GM04503 (cell line): ENCODE data around the gene CPT1C.
"Not testable (repeated sequence)": the region's sequence is repeated elsewhere in the genome, so short reads cannot be mapped to it uniquely, and the experiment has no call there.

Experiments
- DNase-seq: peaks from one replicate; pipeline ENCODE4 v3.0.0-alpha.2; 2012; ENCODE audit warnings: low read depth

CPT1C gene

DNA sequence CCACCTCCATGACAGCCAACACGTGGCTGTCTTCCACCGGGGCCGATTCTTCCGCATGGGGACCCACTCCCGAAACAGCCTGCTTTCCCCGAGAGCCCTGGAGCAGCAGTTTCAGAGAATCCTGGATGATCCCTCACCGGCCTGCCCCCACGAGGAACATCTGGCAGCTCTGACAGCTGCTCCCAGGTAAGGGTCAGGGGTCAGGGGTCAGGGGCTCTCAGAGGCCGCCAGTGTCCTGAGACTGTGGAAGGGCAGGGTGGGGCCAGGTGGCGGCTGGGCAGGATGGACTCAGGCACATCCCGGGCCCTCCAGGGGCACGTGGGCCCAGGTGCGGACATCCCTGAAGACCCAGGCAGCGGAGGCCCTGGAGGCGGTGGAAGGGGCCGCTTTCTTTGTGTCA, 15.0 kb downstream of the CPT1C start:
- DNase-seq = no peak

- no peak for DNase-seq
Measured at GRCh38 chr19:49710372-49710951, 19.5 kb downstream of the CPT1C start.

DNA sequence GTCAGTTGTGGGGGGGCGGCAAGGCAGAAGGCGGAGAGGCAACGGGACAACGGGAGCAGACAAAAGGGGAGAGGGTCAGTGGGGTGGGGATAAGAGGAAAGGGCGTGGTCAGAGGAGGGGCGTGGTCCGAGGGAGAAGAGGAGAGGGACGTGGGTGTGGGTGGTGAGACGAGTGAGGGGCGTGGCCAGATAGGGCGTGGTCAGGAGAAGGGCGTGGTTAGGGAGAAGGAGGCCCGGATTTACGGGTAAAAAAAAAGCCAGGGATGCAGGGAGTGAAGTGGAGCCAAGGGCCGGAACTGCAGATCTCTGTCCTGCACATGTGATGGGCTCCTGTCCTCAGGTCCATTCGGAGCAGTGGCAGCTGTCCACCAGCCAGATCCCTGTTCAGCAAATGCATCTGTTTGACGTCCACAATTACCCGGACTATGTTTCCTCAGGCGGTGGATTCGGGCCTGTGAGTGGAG, 21.5 kb downstream of the CPT1C start:
- no peak for DNase-seq

GRCh38 chr19:49713236-49713845, 22.4 kb downstream of the CPT1C start:
- DNase-seq = no peak

- no peak for DNase-seq
Measured at GRCh38 chr19:49716154-49716553, 25.2 kb downstream of the CPT1C start.

DNA sequence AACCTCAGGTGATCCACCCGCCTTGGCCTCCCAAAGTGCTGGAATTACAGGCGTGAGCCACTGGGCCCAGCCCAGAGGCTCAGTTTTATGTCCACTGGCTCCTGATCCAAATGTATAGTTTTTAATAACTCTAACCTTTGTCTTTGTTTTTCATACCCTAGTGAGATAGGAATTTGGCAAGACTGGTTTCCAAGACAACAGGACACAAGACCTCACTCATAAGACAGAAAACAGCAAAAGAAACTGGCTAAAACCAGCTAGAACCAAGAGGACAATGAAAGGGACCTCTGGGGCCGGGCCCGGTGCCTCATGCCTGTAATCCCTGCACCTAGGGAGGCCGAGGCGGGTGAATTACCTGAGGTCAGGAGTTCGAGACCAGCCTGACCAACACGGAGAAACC, 27.6 kb downstream of the CPT1C start:
- DNase-seq = no peak

- no peak for DNase-seq
Measured at GRCh38 chr19:49718991-49719390, 28.1 kb downstream of the CPT1C start.

- DNase-seq = not testable (repeated sequence)
Measured at GRCh38 chr19:49719420-49719819, 28.5 kb downstream of the CPT1C start.

DNA sequence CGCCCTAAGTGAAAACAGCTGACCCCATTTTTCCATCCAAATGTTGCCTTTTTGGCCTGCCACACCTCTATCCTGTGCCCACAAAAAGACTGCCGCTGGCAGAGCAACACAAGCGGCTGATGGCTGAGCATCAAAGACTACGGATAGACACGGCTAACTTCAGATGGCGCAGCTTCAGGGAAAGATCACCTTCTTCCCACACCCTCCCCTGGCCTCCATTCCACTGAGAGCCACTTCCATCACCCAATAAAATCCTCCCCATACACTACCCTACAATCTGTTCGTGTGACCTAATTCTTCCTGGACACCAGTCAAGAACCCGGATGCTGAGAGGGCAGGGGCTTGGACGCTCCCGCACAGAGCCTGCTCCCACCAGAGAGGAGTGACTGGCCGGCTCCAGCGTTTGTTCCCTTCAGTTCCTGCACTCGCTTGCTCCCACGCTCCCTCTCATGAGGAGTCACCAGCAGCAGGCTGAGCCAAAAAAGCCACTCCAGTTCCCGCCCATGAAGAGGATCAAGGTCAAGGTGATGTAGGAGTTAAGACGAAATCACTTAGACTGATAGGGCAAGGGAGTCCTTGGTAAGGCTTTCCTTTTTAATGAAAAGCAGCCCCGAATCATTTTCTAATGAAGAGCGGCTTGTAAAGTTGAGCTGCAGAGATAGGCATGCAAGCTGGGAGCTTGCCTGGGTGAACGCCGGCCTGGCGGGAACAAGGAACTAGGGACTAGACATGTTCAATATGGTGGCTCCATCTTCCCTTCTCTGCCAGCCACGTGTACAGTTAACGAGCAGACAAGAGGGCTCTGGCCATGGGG, 36.5 kb downstream of the CPT1C start:
- DNase-seq = no peak

DNA sequence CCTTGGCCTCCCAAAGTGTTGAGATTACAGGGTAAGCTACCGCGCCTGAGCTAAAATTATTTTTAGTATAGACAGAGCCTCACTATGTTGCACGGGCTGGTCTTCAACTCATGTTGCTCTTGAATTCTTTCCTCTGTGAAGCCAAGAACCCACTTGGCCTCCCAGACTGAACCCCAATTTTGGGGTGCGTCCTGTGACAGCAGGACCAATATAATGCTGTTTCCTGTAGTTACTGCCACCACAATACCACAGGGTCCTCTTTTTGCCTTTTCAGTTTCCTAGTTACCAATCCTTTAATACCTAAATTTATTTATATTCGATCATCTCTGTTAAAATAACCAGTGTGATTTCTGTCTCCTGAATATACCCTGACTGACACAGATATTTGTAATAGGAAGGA, 39.2 kb downstream of the CPT1C start:
- no peak for DNase-seq

DNA sequence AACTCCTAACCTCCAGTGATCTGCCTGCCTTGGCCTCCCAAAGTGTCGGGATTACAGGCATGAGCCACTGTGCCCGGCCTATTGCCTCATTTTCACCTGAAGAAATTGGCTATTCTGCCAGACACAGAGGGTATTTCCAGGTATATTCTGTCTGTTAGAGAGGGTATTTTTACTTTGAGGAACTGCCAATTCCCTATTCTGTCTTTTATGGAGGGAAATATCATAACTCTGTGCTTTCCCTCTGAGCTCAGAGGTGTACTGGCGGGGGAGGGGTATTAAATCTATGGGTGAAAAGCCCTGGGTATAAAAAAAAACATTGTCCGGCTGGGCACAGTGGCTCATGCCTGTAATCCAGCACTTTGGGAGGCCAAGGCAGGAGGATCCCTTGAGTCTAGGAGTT, 47.4 kb downstream of the CPT1C start:
- DNase-seq = no peak

- no peak for DNase-seq
Measured at GRCh38 chr19:49739098-49739497, 48.2 kb downstream of the CPT1C start.

- DNase-seq = no peak
Measured at GRCh38 chr19:49739933-49740332, 49.0 kb downstream of the CPT1C start.

DNA sequence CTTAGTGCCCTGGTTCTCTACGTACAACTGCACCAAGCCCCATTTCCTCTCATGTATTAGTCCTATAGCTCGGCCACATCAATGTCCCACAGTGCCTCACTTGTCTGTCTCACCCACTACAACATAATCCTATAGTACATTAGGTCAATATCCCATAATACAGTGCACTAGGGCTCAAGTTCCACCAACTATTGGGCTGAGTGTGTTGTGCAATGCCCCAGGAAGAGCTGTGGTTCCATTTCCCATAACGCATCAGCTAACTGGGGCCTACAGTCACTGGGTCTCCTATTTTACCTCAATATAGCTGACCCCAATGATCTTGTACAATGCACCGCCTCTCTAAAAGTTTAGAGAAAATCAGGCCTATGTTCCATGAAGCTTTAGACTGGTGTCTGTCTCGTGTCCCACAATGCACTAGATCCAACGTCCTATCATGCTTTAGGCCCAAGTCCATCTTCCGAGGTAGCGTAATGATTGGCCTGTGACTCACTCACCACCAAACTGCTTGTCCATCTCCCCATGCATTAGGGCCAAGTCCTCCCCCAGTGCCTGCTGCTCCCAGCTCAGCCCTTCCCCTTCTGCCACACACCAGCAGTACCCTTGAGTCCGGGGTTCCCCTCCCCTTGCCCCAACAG, 50.4 kb downstream of the CPT1C start:
- no peak for DNase-seq

- no peak for DNase-seq
Measured at GRCh38 chr19:49744946-49745381, 54.0 kb downstream of the CPT1C start.

- no peak for DNase-seq
Measured at GRCh38 chr19:49746206-49746958, 55.5 kb downstream of the CPT1C start.

- no peak for DNase-seq
Measured at GRCh38 chr19:49749055-49749716, 58.3 kb downstream of the CPT1C start.

GRCh38 chr19:49749771-49750170, 58.9 kb downstream of the CPT1C start:
- no peak for DNase-seq

DNA sequence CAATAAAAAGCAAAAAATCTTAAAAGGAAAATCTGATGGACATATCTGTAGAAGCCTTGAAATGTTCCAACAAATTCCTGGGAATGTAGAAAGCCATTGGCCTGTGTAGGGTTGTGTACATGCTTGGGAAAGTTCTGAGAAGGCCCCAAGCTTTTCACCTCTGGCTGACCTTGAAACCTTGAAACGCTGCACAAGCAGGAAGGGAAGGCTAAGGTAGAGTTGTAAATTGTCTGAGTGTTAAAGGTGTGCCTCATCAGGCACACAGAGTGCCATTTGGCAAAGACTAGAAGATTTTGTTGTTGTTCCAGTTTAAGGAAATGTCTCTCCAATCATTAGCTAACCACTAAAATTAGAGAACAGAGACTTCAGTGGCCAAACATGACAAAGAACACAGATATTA, 61.8 kb downstream of the CPT1C start:
- no peak for DNase-seq

DNA sequence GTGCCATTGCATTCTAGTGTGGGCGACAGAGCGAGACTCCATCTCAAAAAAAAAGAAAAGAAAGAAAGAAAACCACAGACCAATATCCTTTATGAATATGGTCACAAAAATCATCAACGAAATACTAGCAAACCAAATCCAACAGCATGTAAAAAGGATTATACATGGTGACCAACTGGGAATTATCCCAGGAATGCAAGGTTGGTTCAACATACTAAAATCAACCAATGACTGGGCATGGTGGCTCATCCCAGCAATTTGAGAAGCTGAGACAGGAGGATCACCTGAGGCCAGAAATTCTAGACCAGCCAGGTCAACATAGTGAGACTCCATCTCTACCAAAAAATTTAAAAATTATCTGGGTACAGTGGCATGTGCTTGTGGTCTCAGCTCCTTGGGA, 65.0 kb downstream of the CPT1C start:
- DNase-seq = no peak

GRCh38 chr19:49758292-49758691, 67.4 kb downstream of the CPT1C start:
- peak; percentile 32 for DNase-seq

DNA sequence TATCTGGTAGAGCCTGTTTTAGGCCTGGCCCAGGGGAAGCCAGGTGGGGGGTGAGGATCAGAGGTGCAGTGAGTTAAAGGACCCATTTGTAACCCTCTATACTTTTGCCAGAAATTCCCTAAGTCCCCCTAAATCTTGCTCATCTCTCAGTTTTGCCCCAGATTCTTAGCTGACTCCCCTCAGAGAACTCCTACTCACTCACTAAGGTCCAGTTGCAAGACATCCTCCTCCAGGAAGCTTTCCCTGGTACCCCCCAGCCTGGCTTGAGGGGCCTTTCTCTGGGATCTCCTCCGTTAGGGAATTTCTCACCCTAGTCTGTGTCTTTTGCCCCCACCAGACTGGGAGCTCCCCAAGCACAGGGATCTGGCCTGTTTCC, 70.3 kb downstream of the CPT1C start:
- DNase-seq = no peak
